ENCODE data around the gene B3GNT7. TPM values are rescaled to one million over a fixed set of nuclear protein-coding genes. Genes with fewer than 3 reads are reported as not detected.

The B3GNT7 gene
- polyA plus RNA-seq (2013, experiment 1 of 2), result 0.26 TPM
- 0.21 TPM for polyA plus RNA-seq (2013, experiment 2 of 2)

GRCh38 chr2:231395188-231396057 is at the start of gene B3GNT7:
Gene B3GNT7 (plus strand): TSS chr2:231395710. CDS start chr2:231395804, 94 bp downstream.
- H3K14ac ChIP-seq (ENCODE audit: low read length in 2 of 2), result no peak within 1 kb of the TSS
- H3K27me3 ChIP-seq (ENCODE audit: control insufficient read depth in 1 of 2, insufficient read depth in 1 of 2, low read length in 2 of 2), result peaks cover 11 to 69% of the 10 kb centered on the region in 2 experiments
- DNase-seq, result no peak
- peak within 1 kb of the TSS; percentile 83 for H2AK5ac ChIP-seq (ENCODE audit: low read length, severe bottlenecking)
- 27% methylated on average over 18 of the region's 95 CpGs for WGBS
- peaks cover 0 to 20% of the 10 kb centered on the region in 2 experiments for H3K36me3 ChIP-seq (ENCODE audit: control insufficient read depth in 1 of 2, insufficient read depth in 2 of 2, low read depth in 1 of 2, low read length in 2 of 2)
- H3K4ac ChIP-seq (ENCODE audit: low read depth in 1 of 2, low read length in 2 of 2), result peak within 1 kb of the TSS in 1 of 2 experiments; percentile 21
- peak within 1 kb of the TSS in 1 of 2 experiments; percentile 56 for H3K4me3 ChIP-seq (ENCODE audit: insufficient read depth in 1 of 2, low read depth in 1 of 2, low read length in 2 of 2)
- H3K79me1 ChIP-seq (replicated peaks; ENCODE audit: low read length, poor library complexity, severe bottlenecking), result no peaks in the 10 kb centered on the region
- H3K18ac ChIP-seq (ENCODE audit: low read depth in 1 of 2, low read length in 2 of 2), result no peak within 1 kb of the TSS
- no peak within 1 kb of the TSS for H3K23ac ChIP-seq (ENCODE audit: low read length in 2 of 2)
- peak within 1 kb of the TSS; percentile 71 for H3K4me2 ChIP-seq (ENCODE audit: low read length, poor library complexity, severe bottlenecking)
- H2AFZ ChIP-seq (ENCODE audit: low read depth, low read length), result no peak within 1 kb of the TSS
- no peak within 1 kb of the TSS for H4K8ac ChIP-seq (ENCODE audit: low read length)
- H2BK15ac ChIP-seq (ENCODE audit: low read depth, poor library complexity, severe bottlenecking), result peak within 1 kb of the TSS; percentile 60
- no peak within 1 kb of the TSS for H3K9ac ChIP-seq (ENCODE audit: low read length)
- H2BK12ac ChIP-seq (ENCODE audit: low read length in 2 of 2), result no peak within 1 kb of the TSS
- no peaks in the 10 kb centered on the region for H3K9me3 ChIP-seq (ENCODE audit: control insufficient read depth, low read length)
- no peak within 1 kb of the TSS for H2BK5ac ChIP-seq (ENCODE audit: low read depth, low read length, poor library complexity, severe bottlenecking)
- H3K4me1 ChIP-seq (ENCODE audit: control insufficient read depth, insufficient read depth, low read depth, low read length), result peaks cover 26% of the 10 kb centered on the region
- no peak within 1 kb of the TSS for H4K91ac ChIP-seq (ENCODE audit: low read length)
- H2BK120ac ChIP-seq (ENCODE audit: low read depth, low read length), result no peak within 1 kb of the TSS
- no peak within 1 kb of the TSS for H3K27ac ChIP-seq (ENCODE audit: low read length, poor library complexity, severe bottlenecking)

GRCh38 chr2:231347081-231347480 is 48.4 kb upstream of the B3GNT7 start:
- H3K4ac ChIP-seq (ENCODE audit: low read depth in 1 of 2, low read length in 2 of 2), result no peak overlapping the region
- no peak overlapping the region for H4K8ac ChIP-seq (ENCODE audit: low read length)
- H3K4me3 ChIP-seq (ENCODE audit: insufficient read depth in 1 of 2, low read depth in 1 of 2, low read length in 2 of 2), result no peak overlapping the region
- WGBS, result 94% methylated on average over 1 of the region's 5 CpGs
- H3K9me3 ChIP-seq (ENCODE audit: control insufficient read depth, low read length), result no peaks in the 10 kb centered on the region
- no peak for DNase-seq
- H3K79me1 ChIP-seq (replicated peaks; ENCODE audit: low read length, poor library complexity, severe bottlenecking), result peaks cover 6% of the 10 kb centered on the region
- no peak overlapping the region for H3K14ac ChIP-seq (ENCODE audit: low read length in 2 of 2)
- no peak overlapping the region for H3K4me2 ChIP-seq (ENCODE audit: low read length, poor library complexity, severe bottlenecking)
- H2BK12ac ChIP-seq (ENCODE audit: low read length in 2 of 2), result no peak overlapping the region
- H2BK120ac ChIP-seq (ENCODE audit: low read depth, low read length), result no peak overlapping the region
- no peak overlapping the region for H3K18ac ChIP-seq (ENCODE audit: low read depth in 1 of 2, low read length in 2 of 2)
- no peak overlapping the region for H2AFZ ChIP-seq (ENCODE audit: low read depth, low read length)
- H3K27me3 ChIP-seq (ENCODE audit: control insufficient read depth in 1 of 2, insufficient read depth in 1 of 2, low read length in 2 of 2), result no peaks in the 10 kb centered on the region
- peaks cover 18 to 60% of the 10 kb centered on the region in 2 experiments for H3K36me3 ChIP-seq (ENCODE audit: control insufficient read depth in 1 of 2, insufficient read depth in 2 of 2, low read depth in 1 of 2, low read length in 2 of 2)
- H3K27ac ChIP-seq (ENCODE audit: low read length, poor library complexity, severe bottlenecking), result no peak overlapping the region
- H3K4me1 ChIP-seq (ENCODE audit: control insufficient read depth, insufficient read depth, low read depth, low read length), result no peaks in the 10 kb centered on the region
- no peak overlapping the region for H3K9ac ChIP-seq (ENCODE audit: low read length)
- no peak overlapping the region for H4K91ac ChIP-seq (ENCODE audit: low read length)
- no peak overlapping the region for H2BK5ac ChIP-seq (ENCODE audit: low read depth, low read length, poor library complexity, severe bottlenecking)
- no peak overlapping the region for H3K23ac ChIP-seq (ENCODE audit: low read length in 2 of 2)
- no peak overlapping the region for H2AK5ac ChIP-seq (ENCODE audit: low read length, severe bottlenecking)
- H2BK15ac ChIP-seq (ENCODE audit: low read depth, poor library complexity, severe bottlenecking), result no peak overlapping the region

- H2BK120ac ChIP-seq (ENCODE audit: low read depth, low read length), result no peak overlapping the region
Observed at GRCh38 chr2:231347638-231348037, 47.9 kb upstream of the B3GNT7 start.

GRCh38 chr2:231348173-231348572 is 47.3 kb upstream of the B3GNT7 start:
- H2BK120ac ChIP-seq (ENCODE audit: low read depth, low read length), result no peak overlapping the region
- peaks cover 14 to 51% of the 10 kb centered on the region in 2 experiments for H3K36me3 ChIP-seq (ENCODE audit: control insufficient read depth in 1 of 2, insufficient read depth in 2 of 2, low read depth in 1 of 2, low read length in 2 of 2)
- H3K9me3 ChIP-seq (ENCODE audit: control insufficient read depth, low read length), result no peaks in the 10 kb centered on the region
- no peak overlapping the region for H2BK15ac ChIP-seq (ENCODE audit: low read depth, poor library complexity, severe bottlenecking)
- no peak overlapping the region for H3K4ac ChIP-seq (ENCODE audit: low read depth in 1 of 2, low read length in 2 of 2)
- H2AK5ac ChIP-seq (ENCODE audit: low read length, severe bottlenecking), result no peak overlapping the region
- no peak overlapping the region for H3K4me3 ChIP-seq (ENCODE audit: insufficient read depth in 1 of 2, low read depth in 1 of 2, low read length in 2 of 2)
- H3K14ac ChIP-seq (ENCODE audit: low read length in 2 of 2), result no peak overlapping the region
- H2BK5ac ChIP-seq (ENCODE audit: low read depth, low read length, poor library complexity, severe bottlenecking), result no peak overlapping the region
- no peaks in the 10 kb centered on the region for H3K27me3 ChIP-seq (ENCODE audit: control insufficient read depth in 1 of 2, insufficient read depth in 1 of 2, low read length in 2 of 2)
- H3K4me2 ChIP-seq (ENCODE audit: low read length, poor library complexity, severe bottlenecking), result no peak overlapping the region
- H4K8ac ChIP-seq (ENCODE audit: low read length), result no peak overlapping the region
- 20% methylated on average over 2 of the region's 2 CpGs for WGBS
- no peak overlapping the region for H2BK12ac ChIP-seq (ENCODE audit: low read length in 2 of 2)
- no peak overlapping the region for H2AFZ ChIP-seq (ENCODE audit: low read depth, low read length)
- H3K79me1 ChIP-seq (replicated peaks; ENCODE audit: low read length, poor library complexity, severe bottlenecking), result peaks cover 4% of the 10 kb centered on the region
- peak; percentile 55 for DNase-seq
- no peak overlapping the region for H3K18ac ChIP-seq (ENCODE audit: low read depth in 1 of 2, low read length in 2 of 2)
- H3K9ac ChIP-seq (ENCODE audit: low read length), result no peak overlapping the region
- no peak overlapping the region for H3K23ac ChIP-seq (ENCODE audit: low read length in 2 of 2)
- H4K91ac ChIP-seq (ENCODE audit: low read length), result no peak overlapping the region
- no peak overlapping the region for H3K27ac ChIP-seq (ENCODE audit: low read length, poor library complexity, severe bottlenecking)
- H3K4me1 ChIP-seq (ENCODE audit: control insufficient read depth, insufficient read depth, low read depth, low read length), result no peaks in the 10 kb centered on the region

More at GRCh38 chr2:231347638-231348037, 47.9 kb upstream of the B3GNT7 start:
- Histone ChIP-seq H2BK12ac (ENCODE audit: low read length in 2 of 2) (no peak overlapping the region), H4K91ac (ENCODE audit: low read length) (no peak overlapping the region), H2AK5ac (ENCODE audit: low read length, severe bottlenecking) (no peak overlapping the region), H3K23ac (ENCODE audit: low read length in 2 of 2) (no peak overlapping the region), H3K4me1 (ENCODE audit: control insufficient read depth, insufficient read depth, low read depth, low read length) (no peaks in the 10 kb centered on the region), H3K4ac (ENCODE audit: low read depth in 1 of 2, low read length in 2 of 2) (no peak overlapping the region), H2AFZ (ENCODE audit: low read depth, low read length) (no peak overlapping the region), H3K4me2 (ENCODE audit: low read length, poor library complexity, severe bottlenecking) (no peak overlapping the region), H3K27me3 (ENCODE audit: control insufficient read depth in 1 of 2, insufficient read depth in 1 of 2, low read length in 2 of 2) (no peaks in the 10 kb centered on the region), H3K27ac (ENCODE audit: low read length, poor library complexity, severe bottlenecking) (no peak overlapping the region), H3K18ac (ENCODE audit: low read depth in 1 of 2, low read length in 2 of 2) (no peak overlapping the region), H3K36me3 (ENCODE audit: control insufficient read depth in 1 of 2, insufficient read depth in 2 of 2, low read depth in 1 of 2, low read length in 2 of 2) (peaks cover 14 to 54% of the 10 kb centered on the region in 2 experiments), H3K9ac (ENCODE audit: low read length) (no peak overlapping the region), H2BK5ac (ENCODE audit: low read depth, low read length, poor library complexity, severe bottlenecking) (no peak overlapping the region), H3K14ac (ENCODE audit: low read length in 2 of 2) (no peak overlapping the region), H3K79me1 (replicated peaks; ENCODE audit: low read length, poor library complexity, severe bottlenecking) (peaks cover 6% of the 10 kb centered on the region), H2BK15ac (ENCODE audit: low read depth, poor library complexity, severe bottlenecking) (no peak overlapping the region), H3K4me3 (ENCODE audit: insufficient read depth in 1 of 2, low read depth in 1 of 2, low read length in 2 of 2) (no peak overlapping the region), H4K8ac (ENCODE audit: low read length) (no peak overlapping the region), H3K9me3 (ENCODE audit: control insufficient read depth, low read length) (no peaks in the 10 kb centered on the region)
- 100% methylated on average over 1 of the region's 1 CpG for WGBS
- no peak for DNase-seq

Measured in mesenchymal stem cell (in vitro differentiated cells and primary cell).